IMR-90 (cell line): ENCODE results near the gene CARD14. TPM values are rescaled to one million over a fixed set of nuclear protein-coding genes. Genes with fewer than 3 reads are reported as not detected.

ENCODE experiments used
- ATAC-seq: fragments of 200-7000 bp; cut with Tn5 transposase; 2 replicates; pipeline ENCODE4 v1.9.1; 2020; ENCODE audit warnings: low read depth, mild to moderate bottlenecking, moderate library complexity
- BruUV-seq: library from RNA; stranded (reverse); fragments of 400-500 nt; replicated peaks from 2 replicates; lab custom pipeline; 2021; lab: Mats Ljungman, UMichigan
- CTCF ChIA-PET: fragments of 300-600 bp; formaldehyde crosslinking; extraction: SDS; loops from one replicate; lab custom pipeline; 2021; ENCODE audit warnings: antibody characterized with exemption; lab: Yijun Ruan, JAX
- POLR2A ChIA-PET: fragments of 300-600 bp; sonication (Branson Sonifier 250); formaldehyde crosslinking; loops from one replicate; lab custom pipeline; 2022; ENCODE audit warnings: antibody characterized with exemption; ENCODE audit not compliant: unreplicated experiment; lab: Charles Lee
- DNase-seq: peaks from one replicate; pipeline ENCODE4 v3.0.0; 2013
- H2AFZ ChIP-seq: replicated peaks from 2 replicates; pipeline ENCODE3; 2013; ENCODE audit warnings: low read length, mild to moderate bottlenecking; ENCODE audit not compliant: poor library complexity
- H2AK5ac ChIP-seq: 2 replicates; pipeline ENCODE4 v1.6.1; 2013; ENCODE audit warnings: low read depth, low read length, inconsistent platforms
- H2AK9ac ChIP-seq: replicated peaks from 2 replicates; pipeline ENCODE3; 2013; ENCODE audit warnings: mild to moderate bottlenecking, low read depth, low read length, moderate library complexity; ENCODE audit not compliant: poor library complexity
- H2BK120ac ChIP-seq: 2 replicates; pipeline ENCODE4 v1.6.1; 2013; ENCODE audit warnings: low read depth, low read length, inconsistent platforms
- H2BK15ac ChIP-seq: 3 replicates; pipeline ENCODE4 v1.6.1; 2013; ENCODE audit warnings: low read depth, low read length, inconsistent platforms
- H2BK20ac ChIP-seq: 2 replicates; pipeline ENCODE4 v1.6.1; 2013; ENCODE audit warnings: low read depth, mild to moderate bottlenecking, inconsistent platforms, low read length, moderate library complexity
- H2BK5ac ChIP-seq: 2 replicates; pipeline ENCODE4 v1.6.1; 2013; ENCODE audit warnings: mild to moderate bottlenecking, low read depth, low read length, inconsistent platforms; ENCODE audit not compliant: poor library complexity, severe bottlenecking
- H3K14ac ChIP-seq: replicated peaks from 2 replicates; pipeline ENCODE4 v1.6.1; 2013; ENCODE audit warnings: low read depth, low read length, inconsistent platforms
- H3K18ac ChIP-seq: 2 replicates; pipeline ENCODE4 v1.6.1; 2013; ENCODE audit warnings: low read depth, low read length, control low read depth
- H3K23ac ChIP-seq: 2 replicates; pipeline ENCODE4 v1.6.1; 2013; ENCODE audit warnings: low read depth, low read length, inconsistent platforms
- H3K27ac ChIP-seq: 2 replicates; pipeline ENCODE4 v1.5.1; 2013; ENCODE audit warnings: mild to moderate bottlenecking, control low read depth, low read length; ENCODE audit not compliant: insufficient read depth
- H3K27me3 ChIP-seq: 2 replicates; pipeline ENCODE4 v1.6.1; 2013; ENCODE audit warnings: low read length; ENCODE audit not compliant: control insufficient read depth, insufficient read depth
- H3K36me3 ChIP-seq: 2 replicates; pipeline ENCODE4 v1.6.1; 2013; ENCODE audit warnings: low read length, mixed read lengths; ENCODE audit not compliant: control insufficient read depth, insufficient read depth
- H3K4ac ChIP-seq: 2 replicates; pipeline ENCODE4 v1.6.1; 2013; ENCODE audit warnings: low read depth, low read length, inconsistent platforms
- H3K4me1 ChIP-seq: 2 replicates; pipeline ENCODE4 v1.6.1; 2013; ENCODE audit warnings: low read length, mixed read lengths; ENCODE audit not compliant: control insufficient read depth, insufficient read depth
- H3K4me2 ChIP-seq: 2 replicates; pipeline ENCODE4 v1.6.1; 2013; ENCODE audit warnings: low read depth, mild to moderate bottlenecking, control low read depth, low read length, moderate library complexity
- H3K4me3 ChIP-seq: 2 replicates; pipeline ENCODE4 v1.5.1; 2013; ENCODE audit warnings: low read depth, mild to moderate bottlenecking, control low read depth, low read length, moderate library complexity; ENCODE audit not compliant: insufficient read depth
- H3K56ac ChIP-seq: 2 replicates; pipeline ENCODE4 v1.6.1; 2013; ENCODE audit warnings: low read length, inconsistent platforms; ENCODE audit not compliant: insufficient read depth; ENCODE audit errors: extremely low read depth
- H3K79me1 ChIP-seq, 2 experiments: 2 replicates each; pipeline ENCODE4 v1.6.1; 2013; ENCODE audit warnings: low read length in 2 of 2, inconsistent platforms in 1 of 2, low read depth in 1 of 2
- H3K9ac ChIP-seq: 2 replicates; pipeline ENCODE4 v1.6.1; 2013; ENCODE audit warnings: low read depth, low read length, control low read depth
- H3K9me1 ChIP-seq: 2 replicates; pipeline ENCODE4 v1.6.1; 2013; ENCODE audit warnings: low read length, inconsistent platforms; ENCODE audit not compliant: insufficient read depth
- H3K9me3 ChIP-seq: 2 replicates; pipeline ENCODE4 v1.6.1; 2013; ENCODE audit warnings: low read length; ENCODE audit not compliant: control insufficient read depth, insufficient read depth
- H4K20me1 ChIP-seq: 2 replicates; pipeline ENCODE4 v1.6.1; 2013; ENCODE audit warnings: low read length, inconsistent platforms; ENCODE audit not compliant: insufficient read depth
- H4K5ac ChIP-seq: 2 replicates; pipeline ENCODE4 v1.6.1; 2013; ENCODE audit warnings: mild to moderate bottlenecking, low read depth, low read length, control low read depth
- H4K8ac ChIP-seq, 2 experiments: 2 replicates each; pipeline ENCODE4 v1.6.1; 2013; ENCODE audit warnings: low read depth in 2 of 2, low read length in 2 of 2, control low read depth in 1 of 2, inconsistent platforms in 1 of 2
- H4K91ac ChIP-seq: 2 replicates; pipeline ENCODE4 v1.6.1; 2013; ENCODE audit warnings: low read depth, low read length, inconsistent platforms; ENCODE audit not compliant: insufficient read depth
- BHLHE40 ChIP-seq: fragments of 150-350 bp; IDR thresholded peaks from 2 replicates; pipeline ENCODE4 v1.6.1; 2016; ENCODE audit warnings: mild to moderate bottlenecking, low read depth, low read length
- CEBPB ChIP-seq: IDR thresholded peaks from 2 replicates; pipeline ENCODE4 v1.6.1; 2012; ENCODE audit warnings: low read depth, low read length, improper control_type of control experiment
- CHD1 ChIP-seq: IDR thresholded peaks from 2 replicates; pipeline ENCODE4 v1.6.1; 2012; ENCODE audit warnings: low read depth, low read length, improper control_type of control experiment
- FOS ChIP-seq: fragments of 150-350 bp; IDR thresholded peaks from 2 replicates; pipeline ENCODE4 v1.6.1; 2016; ENCODE audit warnings: low read depth, low read length
- MAFK ChIP-seq: IDR thresholded peaks from 2 replicates; pipeline ENCODE4 v1.6.1; 2012; ENCODE audit warnings: low read depth, low read length, improper control_type of control experiment
- MAZ ChIP-seq: IDR thresholded peaks from 2 replicates; pipeline ENCODE4 v1.6.1; 2012; ENCODE audit warnings: low read depth, mild to moderate bottlenecking, low read length, improper control_type of control experiment, moderate library complexity, borderline replicate concordance
- MXI1 ChIP-seq: IDR thresholded peaks from 2 replicates; pipeline ENCODE4 v1.6.1; 2012; ENCODE audit warnings: low read depth, mild to moderate bottlenecking, low read length, moderate library complexity, borderline replicate concordance
- NFE2L2 ChIP-seq: fragments of 150-350 bp; IDR thresholded peaks from 2 replicates; pipeline ENCODE4 v1.6.1; 2016; ENCODE audit warnings: low read depth, mild to moderate bottlenecking, low read length
- POLR2A ChIP-seq: IDR thresholded peaks from 2 replicates; pipeline ENCODE4 v1.6.1; 2012; ENCODE audit warnings: mild to moderate bottlenecking, low read depth, low read length
- RAD21 ChIP-seq: IDR thresholded peaks from 2 replicates; pipeline ENCODE4 v1.6.1; 2012; ENCODE audit warnings: low read length, improper control_type of control experiment
- RCOR1 ChIP-seq: IDR thresholded peaks from 2 replicates; pipeline ENCODE4 v1.6.1; 2012; ENCODE audit warnings: mild to moderate bottlenecking, low read length, improper control_type of control experiment; ENCODE audit not compliant: insufficient replicate concordance
- RFX5 ChIP-seq: IDR thresholded peaks from 2 replicates; pipeline ENCODE4 v1.8.0; 2012; ENCODE audit warnings: low read depth, mild to moderate bottlenecking, low read length, moderate library complexity
- SMC3 ChIP-seq: fragments of 150-350 bp; IDR thresholded peaks from 2 replicates; pipeline ENCODE4 v1.6.1; 2016; ENCODE audit warnings: low read depth, mild to moderate bottlenecking, antibody characterized with exemption, low read length, moderate library complexity
- USF2 ChIP-seq: fragments of 150-350 bp; IDR thresholded peaks from 2 replicates; pipeline ENCODE4 v1.6.1; 2017; ENCODE audit warnings: mild to moderate bottlenecking, antibody characterized with exemption, low read length, low read depth
- WGBS, 2 experiments: methylation state at CpG; one replicate each; pipeline versions ENCODE4 v1.1.5 to v1.1.7; 2013; ENCODE audit warnings: missing lambda C conversion rate in 2 of 2; ENCODE audit not compliant: insufficient read length in 1 of 2; ENCODE audit errors: extremely low coverage in 2 of 2; 5-methylcytosine and 5-hydroxymethylcytosine counted together
- dilution Hi-C: fragments of 300-500 bp; cut with HindIII; formaldehyde crosslinking; loops from one replicate; pipeline ENCODE4 v1.14.3; 2018; ENCODE audit warnings: low sequenced_read_pairs; ENCODE audit not compliant: unreplicated experiment
- in situ Hi-C: fragments of 300-500 bp; cut with MboI; formaldehyde crosslinking; loops from 3 replicates; pipeline ENCODE4 v1.14.3; 2019; ENCODE audit warnings: low sequenced_read_pairs, inconsistent platforms, mixed read lengths
- intact Hi-C: fragments of 100-400 bp; cut with micrococcal nuclease; formaldehyde crosslinking; loops from 2 replicates; pipeline ENCODE4 v1.10.0; 2022
- polyA plus RNA-seq, 3 experiments: library from polyadenylated mRNA; depleted of rRNA; stranded (reverse); fragments of >200 nt; gene quantifications; 2 replicates each; pipeline ENCODE4 v1.2.3, GENCODE V29; 2012; ENCODE audit warnings: low replicate concordance in 1 of 3
- total RNA-seq: library from RNA; depleted of rRNA; stranded (reverse); fragments of >200 nt; gene quantifications from 2 replicates; pipeline ENCODE4 v1.2.3, GENCODE V29; 2012
- TF ChIP-seq, protein P1 (sequence below): conservative IDR thresholded peaks from 2 replicates; pipeline ENCODE4 v1.5.1; 2012; ENCODE audit warnings: mild to moderate bottlenecking, low read depth, low read length, improper control_type of control experiment
- TF ChIP-seq, protein P2 (sequence below): fragments of 150-350 bp; IDR thresholded peaks from 2 replicates; pipeline ENCODE4 v1.6.1; 2016; ENCODE audit warnings: low read depth, mild to moderate bottlenecking, low read length, moderate library complexity, borderline replicate concordance

The CARD14 gene
- total and polyA plus RNA-seq, 2 of the 4 experiments (the other 2 are of a cell fraction), result not detected

GRCh38 chr17:80237386-80237785, 67.6 kb downstream of the CARD14 start:
- H2BK20ac ChIP-seq, result no peak overlapping the region
- in situ Hi-C loops, result no loop called here
- ChIA-PET POLR2A (no interaction called here), CTCF (no interaction called here)
- no peak overlapping the region for H3K4me2 ChIP-seq
- no peaks in the 10 kb centered on the region for H3K9me1 ChIP-seq
- no peak overlapping the region for H3K27ac ChIP-seq
- no peak overlapping the region for H4K8ac ChIP-seq
- ATAC-seq, result no peak
- peaks cover 52% of the 10 kb centered on the region for H3K36me3 ChIP-seq
- DNase-seq, result no peak
- intact Hi-C loops, result no loop called here
- no peak overlapping the region for H3K4me3 ChIP-seq
- H2AK5ac ChIP-seq, result no peak overlapping the region
- H2BK120ac ChIP-seq, result no peak overlapping the region
- H3K9ac ChIP-seq, result no peak overlapping the region
- 100% methylated on average over 2 of the region's 10 CpGs; no CpG with 5 or more reads in 1 of the 2 experiments for WGBS, 2 experiments
- no peaks in the 10 kb centered on the region for H3K79me1 ChIP-seq
- dilution Hi-C loops, result no loop called here
- TF ChIP-seq RCOR1, result no peak
- TF ChIP-seq MXI1, result no peak
- no peak for TF ChIP-seq POLR2A
- no peak for TF ChIP-seq BHLHE40
- no peak for TF ChIP-seq MAFK
- TF ChIP-seq, protein P1, sequence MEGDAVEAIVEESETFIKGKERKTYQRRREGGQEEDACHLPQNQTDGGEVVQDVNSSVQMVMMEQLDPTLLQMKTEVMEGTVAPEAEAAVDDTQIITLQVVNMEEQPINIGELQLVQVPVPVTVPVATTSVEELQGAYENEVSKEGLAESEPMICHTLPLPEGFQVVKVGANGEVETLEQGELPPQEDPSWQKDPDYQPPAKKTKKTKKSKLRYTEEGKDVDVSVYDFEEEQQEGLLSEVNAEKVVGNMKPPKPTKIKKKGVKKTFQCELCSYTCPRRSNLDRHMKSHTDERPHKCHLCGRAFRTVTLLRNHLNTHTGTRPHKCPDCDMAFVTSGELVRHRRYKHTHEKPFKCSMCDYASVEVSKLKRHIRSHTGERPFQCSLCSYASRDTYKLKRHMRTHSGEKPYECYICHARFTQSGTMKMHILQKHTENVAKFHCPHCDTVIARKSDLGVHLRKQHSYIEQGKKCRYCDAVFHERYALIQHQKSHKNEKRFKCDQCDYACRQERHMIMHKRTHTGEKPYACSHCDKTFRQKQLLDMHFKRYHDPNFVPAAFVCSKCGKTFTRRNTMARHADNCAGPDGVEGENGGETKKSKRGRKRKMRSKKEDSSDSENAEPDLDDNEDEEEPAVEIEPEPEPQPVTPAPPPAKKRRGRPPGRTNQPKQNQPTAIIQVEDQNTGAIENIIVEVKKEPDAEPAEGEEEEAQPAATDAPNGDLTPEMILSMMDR, result no peak
- TF ChIP-seq MAZ, result no peak
- TF ChIP-seq, protein P2, sequence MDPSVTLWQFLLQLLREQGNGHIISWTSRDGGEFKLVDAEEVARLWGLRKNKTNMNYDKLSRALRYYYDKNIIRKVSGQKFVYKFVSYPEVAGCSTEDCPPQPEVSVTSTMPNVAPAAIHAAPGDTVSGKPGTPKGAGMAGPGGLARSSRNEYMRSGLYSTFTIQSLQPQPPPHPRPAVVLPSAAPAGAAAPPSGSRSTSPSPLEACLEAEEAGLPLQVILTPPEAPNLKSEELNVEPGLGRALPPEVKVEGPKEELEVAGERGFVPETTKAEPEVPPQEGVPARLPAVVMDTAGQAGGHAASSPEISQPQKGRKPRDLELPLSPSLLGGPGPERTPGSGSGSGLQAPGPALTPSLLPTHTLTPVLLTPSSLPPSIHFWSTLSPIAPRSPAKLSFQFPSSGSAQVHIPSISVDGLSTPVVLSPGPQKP, result no peak
- no peak for TF ChIP-seq RFX5
- no peak for TF ChIP-seq SMC3
- TF ChIP-seq RAD21, result no peak
- TF ChIP-seq CHD1, result no peak
- TF ChIP-seq CEBPB, result no peak
- no peak for TF ChIP-seq FOS
- TF ChIP-seq NFE2L2, result no peak
- TF ChIP-seq USF2, result no peak
- H4K91ac ChIP-seq, result no peak overlapping the region
- H3K27me3 ChIP-seq, result no peaks in the 10 kb centered on the region
- H4K5ac ChIP-seq, result no peak overlapping the region
- H2BK5ac ChIP-seq, result no peak overlapping the region
- no peak overlapping the region for H2AFZ ChIP-seq
- BruUV-seq, result no TSS peak
- H3K56ac ChIP-seq, result no peak overlapping the region
- H3K9me3 ChIP-seq, result peaks cover 11% of the 10 kb centered on the region
- H3K4me1 ChIP-seq, result no peaks in the 10 kb centered on the region
- no peaks in the 10 kb centered on the region for H4K20me1 ChIP-seq
- no peak overlapping the region for H2AK9ac ChIP-seq
- no peak overlapping the region for H3K4ac ChIP-seq
- H2BK15ac ChIP-seq, result no peak overlapping the region
- no peak overlapping the region for H3K18ac ChIP-seq
- H3K23ac ChIP-seq, result no peak overlapping the region
- H3K14ac ChIP-seq, result no peak overlapping the region
